Upper lobe of right lung (tissue), 1 donor: ENCODE results near the gene NUBP2. TPM values are rescaled to one million over a fixed set of nuclear protein-coding genes. Genes with fewer than 3 reads are reported as not detected.
A peak's percentile ranks its signal among the peaks of the same experiment; 100 is the strongest.

Source experiments
- ATAC-seq: fragments of 200-7000 bp; cut with Tn5 transposase; one replicate; pipeline ENCODE4 v1.9.1; 2020; ENCODE audit warnings: mild to moderate bottlenecking, moderate library complexity
- DNase-seq: peaks from one replicate; pipeline ENCODE4 v3.0.0-alpha.2; 2020
- H3K27ac ChIP-seq: fragments of 200-600 bp; one replicate; pipeline ENCODE4 v1.8.0; 2022
- H3K27me3 ChIP-seq: fragments of 200-600 bp; one replicate; pipeline ENCODE4 v1.8.0; 2022; ENCODE audit warnings: mild to moderate bottlenecking
- H3K36me3 ChIP-seq: fragments of 200-600 bp; one replicate; pipeline ENCODE4 v1.8.0; 2022
- H3K4me1 ChIP-seq: fragments of 200-600 bp; one replicate; pipeline ENCODE4 v1.8.0; 2022
- H3K4me3 ChIP-seq: fragments of 200-600 bp; one replicate; pipeline ENCODE4 v1.8.0; 2022; ENCODE audit warnings: mild to moderate bottlenecking
- H3K9me3 ChIP-seq: fragments of 200-600 bp; one replicate; pipeline ENCODE4 v1.8.0; 2022
- intact Hi-C: fragments of 100-400 bp; cut with DNase I; formaldehyde crosslinking; loops from one replicate; pipeline ENCODE4 v1.11.0; 2022
- total RNA-seq: library from RNA; stranded (reverse); fragmentation: NEBNext Ultra II Directional; extraction: Animal tissue kit (Norgen Biotek cat#: 25700); gene quantifications from one replicate; pipeline ENCODE4 v1.2.1, GENCODE V29; 2021
- TF ChIP-seq, protein P1 (sequence below): fragments of 200-600 bp; IDR thresholded peaks from one replicate; pipeline ENCODE4 v1.8.0; 2022; ENCODE audit warnings: antibody characterized with exemption
- donor health status: DM: no; HTN: yes; CAD: no; lungs with severe emphysema.

NUBP2 gene
- total RNA-seq, 1 donor from 2014 or later: 38.9 TPM

GRCh38 chr16:1785846-1786170 is 3.0 kb downstream of the NUBP2 start:
- H3K36me3 ChIP-seq: peaks cover 29% of the 10 kb centered on the region
- TF ChIP-seq, protein P1, sequence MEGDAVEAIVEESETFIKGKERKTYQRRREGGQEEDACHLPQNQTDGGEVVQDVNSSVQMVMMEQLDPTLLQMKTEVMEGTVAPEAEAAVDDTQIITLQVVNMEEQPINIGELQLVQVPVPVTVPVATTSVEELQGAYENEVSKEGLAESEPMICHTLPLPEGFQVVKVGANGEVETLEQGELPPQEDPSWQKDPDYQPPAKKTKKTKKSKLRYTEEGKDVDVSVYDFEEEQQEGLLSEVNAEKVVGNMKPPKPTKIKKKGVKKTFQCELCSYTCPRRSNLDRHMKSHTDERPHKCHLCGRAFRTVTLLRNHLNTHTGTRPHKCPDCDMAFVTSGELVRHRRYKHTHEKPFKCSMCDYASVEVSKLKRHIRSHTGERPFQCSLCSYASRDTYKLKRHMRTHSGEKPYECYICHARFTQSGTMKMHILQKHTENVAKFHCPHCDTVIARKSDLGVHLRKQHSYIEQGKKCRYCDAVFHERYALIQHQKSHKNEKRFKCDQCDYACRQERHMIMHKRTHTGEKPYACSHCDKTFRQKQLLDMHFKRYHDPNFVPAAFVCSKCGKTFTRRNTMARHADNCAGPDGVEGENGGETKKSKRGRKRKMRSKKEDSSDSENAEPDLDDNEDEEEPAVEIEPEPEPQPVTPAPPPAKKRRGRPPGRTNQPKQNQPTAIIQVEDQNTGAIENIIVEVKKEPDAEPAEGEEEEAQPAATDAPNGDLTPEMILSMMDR: no peak
- intact Hi-C loops: no loop called here
- H3K4me1 ChIP-seq: peaks cover 16% of the 10 kb centered on the region
- H3K27me3 ChIP-seq: no peaks in the 10 kb centered on the region
- no peaks in the 10 kb centered on the region for H3K9me3 ChIP-seq
- no peak overlapping the region for H3K4me3 ChIP-seq
- ATAC-seq (no peak), DNase-seq (peak; percentile 54)
- H3K27ac ChIP-seq: no peak overlapping the region

GRCh38 chr16:1786242-1787055 is 3.7 kb downstream of the NUBP2 start:
- DNase-seq (peak; percentile 63), ATAC-seq (no peak)
- no peak overlapping the region for H3K4me3 ChIP-seq
- peaks cover 29% of the 10 kb centered on the region for H3K36me3 ChIP-seq
- H3K4me1 ChIP-seq: peaks cover 10% of the 10 kb centered on the region
- H3K9me3 ChIP-seq: no peaks in the 10 kb centered on the region
- intact Hi-C loops: no loop called here
- H3K27ac ChIP-seq: no peak overlapping the region
- no peaks in the 10 kb centered on the region for H3K27me3 ChIP-seq
- TF ChIP-seq, protein P1: no peak

- no peak overlapping the region for H3K4me3 ChIP-seq
- peaks cover 8% of the 10 kb centered on the region for H3K4me1 ChIP-seq
- intact Hi-C loops: no loop called here
- TF ChIP-seq, protein P1: no peak
- DNase-seq (no peak), ATAC-seq (no peak)
- peaks cover 29% of the 10 kb centered on the region for H3K36me3 ChIP-seq
- no peaks in the 10 kb centered on the region for H3K9me3 ChIP-seq
- no peaks in the 10 kb centered on the region for H3K27me3 ChIP-seq
- H3K27ac ChIP-seq: no peak overlapping the region
These were observed 4.2 kb downstream of the NUBP2 start for GRCh38 chr16:1787056-1787321.

DNA sequence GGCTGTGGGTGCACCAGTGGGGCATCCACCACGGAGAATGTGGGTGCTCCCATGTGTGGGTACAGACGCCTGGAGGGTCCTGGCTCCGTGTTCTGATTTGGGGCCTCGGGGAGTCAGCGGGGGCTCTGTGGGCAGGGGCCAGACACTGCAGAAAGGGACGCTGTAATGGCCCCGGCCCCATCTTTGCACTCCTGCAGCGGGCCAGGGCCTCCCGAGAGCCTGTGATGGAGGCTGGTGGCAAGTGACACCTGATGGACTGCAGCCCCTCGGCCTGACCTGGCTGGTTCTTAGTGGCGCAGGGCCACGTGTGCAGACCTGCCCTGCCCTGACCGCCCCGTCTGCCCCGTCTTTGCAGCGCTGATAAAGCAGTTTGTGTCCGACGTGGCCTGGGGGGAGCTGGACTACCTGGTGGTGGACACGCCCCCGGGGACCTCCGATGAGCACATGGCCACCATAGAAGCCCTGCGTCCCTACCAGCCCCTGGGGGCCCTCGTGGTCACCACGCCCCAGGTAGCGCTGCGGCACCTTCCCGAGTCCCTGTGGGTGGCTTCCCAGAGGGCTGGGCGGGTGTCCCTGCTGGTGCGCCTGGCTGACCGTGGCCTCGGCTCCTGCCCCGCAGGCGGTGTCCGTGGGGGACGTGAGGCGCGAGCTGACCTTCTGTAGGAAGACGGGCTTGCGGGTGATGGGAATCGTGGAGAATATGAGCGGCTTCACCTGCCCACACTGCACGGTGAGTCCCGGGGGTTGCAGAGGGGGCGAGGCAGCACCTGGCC is 4.7 kb downstream of the NUBP2 start:
- Histone ChIP-seq H3K4me3 (no peak overlapping the region), H3K27me3 (no peaks in the 10 kb centered on the region), H3K36me3 (peaks cover 29% of the 10 kb centered on the region), H3K9me3 (no peaks in the 10 kb centered on the region), H3K27ac (no peak overlapping the region), H3K4me1 (peaks cover 8% of the 10 kb centered on the region)
- TF ChIP-seq, protein P1: no peak
- peak; percentile 62 for DNase-seq
- no peak for ATAC-seq
- intact Hi-C loops: no loop called here

DNA sequence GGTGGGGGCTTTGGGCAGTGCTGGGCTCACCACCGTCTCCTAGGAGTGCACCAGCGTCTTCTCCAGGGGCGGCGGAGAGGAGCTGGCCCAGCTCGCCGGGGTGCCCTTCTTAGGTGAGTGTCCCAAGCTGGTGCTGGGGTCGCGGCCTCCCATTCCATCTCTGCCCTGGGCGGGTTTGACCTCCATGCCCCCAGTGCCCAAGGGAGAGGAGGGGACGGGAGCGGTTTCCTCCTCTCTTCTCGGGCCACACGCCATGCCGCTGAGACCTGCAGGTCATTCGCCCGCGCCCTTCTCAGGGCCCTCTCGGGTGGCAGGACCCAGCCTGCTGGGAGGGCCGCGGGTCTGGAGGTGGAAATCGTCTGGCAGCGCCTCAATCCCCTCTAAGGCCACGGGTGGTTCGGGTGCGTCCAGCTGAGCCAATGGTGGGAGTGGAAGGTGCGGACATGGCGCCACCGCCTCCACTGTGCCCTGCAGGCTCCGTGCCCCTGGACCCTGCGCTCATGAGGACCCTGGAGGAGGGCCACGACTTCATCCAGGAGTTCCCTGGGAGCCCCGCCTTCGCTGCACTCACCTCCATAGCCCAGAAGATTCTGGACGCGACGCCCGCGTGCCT is 5.4 kb downstream of the NUBP2 start:
- Histone ChIP-seq H3K27me3 (no peaks in the 10 kb centered on the region), H3K27ac (no peak overlapping the region), H3K36me3 (peaks cover 29% of the 10 kb centered on the region), H3K9me3 (no peaks in the 10 kb centered on the region), H3K4me3 (no peak overlapping the region), H3K4me1 (peaks cover 8% of the 10 kb centered on the region)
- intact Hi-C loops: no loop called here
- TF ChIP-seq, protein P1: no peak
- DNase-seq: peak; percentile 66
- ATAC-seq: no peak
